SK-N-SH treated with all-trans-retinoic acid at 6 μM for 48 hours (cell line): ENCODE results near the gene HOXB4.

ENCODE experiments used
- ATAC-seq: fragments of 200-7000 bp; cut with Tn5 transposase; 3 replicates; pipeline ENCODE4 v1.9.1; 2020; ENCODE audit warnings: mild to moderate bottlenecking, moderate library complexity
- ARNTL ChIP-seq: fragments of 450-650 bp; formaldehyde crosslinking; IDR thresholded peaks from 2 replicates; pipeline ENCODE4 v1.5.0; 2020; ENCODE audit warnings: low read depth, mild to moderate bottlenecking, moderate library complexity, borderline replicate concordance
- BACH2 ChIP-seq: fragments of 250-450 bp; sonication (Bioruptor Pico); IDR thresholded peaks from 2 replicates; pipeline ENCODE4 v1.9.0; 2021; ENCODE audit warnings: mild to moderate bottlenecking, borderline replicate concordance
- CREB5 ChIP-seq: fragments of 250-450 bp; sonication (Bioruptor Pico); IDR thresholded peaks from 2 replicates; pipeline ENCODE4 v1.5.1; 2020; ENCODE audit warnings: low read depth, mild to moderate bottlenecking, moderate library complexity
- CSRNP3 ChIP-seq: fragments of 250-450 bp; sonication (Bioruptor Pico); IDR thresholded peaks from 2 replicates; pipeline ENCODE4 v1.5.1; 2021; ENCODE audit warnings: mild to moderate bottlenecking, moderate library complexity
- GLIS3 ChIP-seq: fragments of 250-450 bp; sonication (Bioruptor Pico); IDR thresholded peaks from 2 replicates; pipeline ENCODE4 v1.5.0; 2020; ENCODE audit warnings: mild to moderate bottlenecking, moderate library complexity
- OSR1 ChIP-seq: fragments of 250-450 bp; sonication (Bioruptor Pico); IDR thresholded peaks from 2 replicates; pipeline ENCODE4 v1.8.0; 2022; ENCODE audit warnings: moderate library complexity, mild to moderate bottlenecking, inconsistent platforms
- POU6F1 ChIP-seq: fragments of 250-450 bp; sonication (Bioruptor Pico); IDR thresholded peaks from 2 replicates; pipeline ENCODE4 v1.8.0; 2021; ENCODE audit warnings: low read depth, mild to moderate bottlenecking, moderate library complexity, borderline replicate concordance
- PPARA ChIP-seq: fragments of 250-450 bp; sonication (Bioruptor Pico); IDR thresholded peaks from 2 replicates; pipeline ENCODE4 v1.5.0; 2020; ENCODE audit warnings: mild to moderate bottlenecking, borderline replicate concordance
- RARB ChIP-seq: fragments of 250-450 bp; sonication (Bioruptor Pico); IDR thresholded peaks from 2 replicates; pipeline ENCODE4 v1.8.0; 2021; ENCODE audit warnings: mild to moderate bottlenecking, moderate library complexity
- SNAI2 ChIP-seq: fragments of 250-450 bp; sonication (Bioruptor Pico); IDR thresholded peaks from 2 replicates; pipeline ENCODE4 v1.5.0; 2020; ENCODE audit warnings: mild to moderate bottlenecking, moderate library complexity
- TOX ChIP-seq: fragments of 250-450 bp; sonication (Bioruptor Pico); IDR thresholded peaks from 2 replicates; pipeline ENCODE4 v1.8.0; 2021; ENCODE audit warnings: mild to moderate bottlenecking, moderate library complexity, borderline replicate concordance
- TSHZ2 ChIP-seq: fragments of 250-450 bp; sonication (Bioruptor Pico); IDR thresholded peaks from 2 replicates; pipeline ENCODE4 v1.5.0; 2020; ENCODE audit warnings: mild to moderate bottlenecking, moderate library complexity
- ZC3H10 ChIP-seq: fragments of 250-450 bp; sonication (Bioruptor Pico); IDR thresholded peaks from 2 replicates; pipeline ENCODE4 v1.5.1; 2021; ENCODE audit warnings: mild to moderate bottlenecking, moderate library complexity
- ZFP3 ChIP-seq: fragments of 250-450 bp; sonication (Bioruptor Pico); IDR thresholded peaks from 2 replicates; pipeline ENCODE4 v1.5.0; 2020; ENCODE audit warnings: mild to moderate bottlenecking, moderate library complexity
- ZFP30 ChIP-seq: fragments of 450-650 bp; formaldehyde crosslinking; IDR thresholded peaks from 2 replicates; pipeline ENCODE4 v1.5.0; 2022; ENCODE audit warnings: mild to moderate bottlenecking, moderate library complexity
- ZNF565 ChIP-seq: fragments of 450-650 bp; formaldehyde crosslinking; conservative IDR thresholded peaks from 2 replicates; pipeline ENCODE4 v1.5.0; 2020; ENCODE audit warnings: low read depth, mild to moderate bottlenecking, moderate library complexity
- ZNF70 ChIP-seq: fragments of 450-650 bp; formaldehyde crosslinking; IDR thresholded peaks from 2 replicates; pipeline ENCODE4 v1.5.0; 2020; ENCODE audit warnings: mild to moderate bottlenecking, moderate library complexity
- ZNF8 ChIP-seq: fragments of 450-650 bp; formaldehyde crosslinking; IDR thresholded peaks from 2 replicates; pipeline ENCODE4 v1.5.0; 2020; ENCODE audit warnings: mild to moderate bottlenecking, moderate library complexity

Gene HOXB4

GRCh38 chr17:48600244-48601098 lies 22.3 kb upstream of the HOXB4 start:
- TF ChIP-seq ZFP30 (no peak), PPARA (CRISPR knock-in tag) (no peak)
- ATAC-seq: no peak

GRCh38 chr17:48599354-48599753 lies 21.2 kb upstream of the HOXB4 start:
- ATAC-seq: no peak
- TF ChIP-seq GLIS3 (CRISPR knock-in tag): no peak
- TF ChIP-seq ZC3H10 (CRISPR knock-in tag): no peak
- TF ChIP-seq ARNTL (CRISPR knock-in tag): no peak
- no peak for TF ChIP-seq ZFP30
- no peak for TF ChIP-seq PPARA (CRISPR knock-in tag)
- no peak for TF ChIP-seq ZNF565 (CRISPR knock-in tag)
- TF ChIP-seq CSRNP3 (CRISPR knock-in tag): no peak
- TF ChIP-seq RARB (CRISPR knock-in tag): no peak
- no peak for TF ChIP-seq OSR1 (CRISPR knock-in tag)
- TF ChIP-seq ZNF8 (CRISPR knock-in tag): no peak
- no peak for TF ChIP-seq ZFP3 (CRISPR knock-in tag)
- no peak for TF ChIP-seq BACH2 (CRISPR knock-in tag)
- no peak for TF ChIP-seq SNAI2 (CRISPR knock-in tag)
- no peak for TF ChIP-seq TSHZ2 (CRISPR knock-in tag)

- ATAC-seq: no peak
Measured at GRCh38 chr17:48598736-48599135, 20.6 kb upstream of the HOXB4 start.

More at GRCh38 chr17:48598736-48599135, 20.6 kb upstream of the HOXB4 start:
- TF ChIP-seq TOX (CRISPR knock-in tag) (no peak), CREB5 (no peak), ZC3H10 (CRISPR knock-in tag) (no peak), ZNF565 (CRISPR knock-in tag) (no peak), POU6F1 (no peak), OSR1 (CRISPR knock-in tag) (no peak), ZNF70 (CRISPR knock-in tag) (no peak)
